GM21825 (cell line): ENCODE data around the gene RAB42.
"Not testable (repeated sequence)": the region's sequence is repeated elsewhere in the genome, so short reads cannot be mapped to it uniquely, and the experiment has no call there.

Experiments
- ATAC-seq: cut with Tn5 transposase; IDR thresholded peaks from one replicate; pipeline ENCODE4 v1.9.1; 2021; ENCODE audit warnings: mild to moderate bottlenecking, moderate library complexity; ENCODE audit not compliant: unreplicated experiment

The RAB42 gene

GRCh38 chr1:28591708-28592320 is at the start of gene RAB42:
Gene RAB42, plus strand, starts transcription at chr1:28592265. Its CDS starts 247 bp downstream, at chr1:28592512.
- ATAC-seq, result no peak

- no peak for ATAC-seq
Observed at GRCh38 chr1:28545246-28545628, 46.8 kb upstream of the RAB42 start.

- ATAC-seq, result no peak
Observed at GRCh38 chr1:28548318-28548717, 43.7 kb upstream of the RAB42 start.

- no peak for ATAC-seq
Observed at GRCh38 chr1:28551381-28551780, 40.7 kb upstream of the RAB42 start.

GRCh38 chr1:28552758-28553663 is 39.1 kb upstream of the RAB42 start, which contains the start of gene TRNAU1AP:
Gene TRNAU1AP, plus strand, starts transcription at chr1:28553085. Its CDS starts 26 bp downstream, at chr1:28553111.
- peak; percentile 82 for ATAC-seq

GRCh38 chr1:28560886-28561285 is 31.2 kb upstream of the RAB42 start:
- ATAC-seq, result no peak

GRCh38 chr1:28564310-28564709 is 27.8 kb upstream of the RAB42 start:
- no peak for ATAC-seq

GRCh38 chr1:28565040-28565439 is 27.0 kb upstream of the RAB42 start:
- no peak for ATAC-seq

- ATAC-seq, result no peak
Observed at GRCh38 chr1:28565726-28566125, 26.3 kb upstream of the RAB42 start.

- no peak for ATAC-seq
Observed at GRCh38 chr1:28566931-28567330, 25.1 kb upstream of the RAB42 start.

GRCh38 chr1:28571911-28572310 is 20.2 kb upstream of the RAB42 start:
- no peak for ATAC-seq

GRCh38 chr1:28572891-28573290 is 19.2 kb upstream of the RAB42 start:
- not testable (repeated sequence) for ATAC-seq

- no peak for ATAC-seq
Observed at GRCh38 chr1:28573564-28573963, 18.5 kb upstream of the RAB42 start.

- ATAC-seq, result no peak
Observed at GRCh38 chr1:28577052-28577678, 14.9 kb upstream of the RAB42 start.

GRCh38 chr1:28577738-28578536 is 14.1 kb upstream of the RAB42 start:
- no peak for ATAC-seq

- no peak for ATAC-seq
Observed at GRCh38 chr1:28578696-28579218, 13.3 kb upstream of the RAB42 start.

- ATAC-seq, result no peak
Observed at GRCh38 chr1:28579401-28579800, 12.7 kb upstream of the RAB42 start.

- ATAC-seq, result no peak
Observed at GRCh38 chr1:28580722-28581530, 11.1 kb upstream of the RAB42 start.

- ATAC-seq, result peak; percentile 87
Observed at GRCh38 chr1:28581531-28582247, 10.4 kb upstream of the RAB42 start.
